GM12865 (cell line): ENCODE data around the gene TMUB1.

Experiments used
- DNase-seq: peaks from one replicate; pipeline ENCODE4 v3.0.0; 2010; ENCODE audit warnings: low read depth
- H3K4me3 ChIP-seq: 2 replicates; pipeline ENCODE4 v1.5.1; 2011; ENCODE audit warnings: mild to moderate bottlenecking, low read depth, low read length, control low read depth
- CTCF ChIP-seq: IDR thresholded peaks from 2 replicates; pipeline ENCODE4 v1.5.1; 2011; ENCODE audit warnings: low read length, control low read depth, low read depth, inconsistent platforms; ENCODE audit not compliant: insufficient read depth; ENCODE audit errors: missing control alignments

The TMUB1 gene

GRCh38 chr7:151129117-151129959 lies 46.0 kb upstream of the TMUB1 start:
- TF ChIP-seq CTCF: no peak
- no peak for DNase-seq
- H3K4me3 ChIP-seq: no peak overlapping the region

- TF ChIP-seq CTCF: no peak
- no peak overlapping the region for H3K4me3 ChIP-seq
- no peak for DNase-seq
Observed at GRCh38 chr7:151128716-151129115, 45.4 kb upstream of the TMUB1 start.

DNA sequence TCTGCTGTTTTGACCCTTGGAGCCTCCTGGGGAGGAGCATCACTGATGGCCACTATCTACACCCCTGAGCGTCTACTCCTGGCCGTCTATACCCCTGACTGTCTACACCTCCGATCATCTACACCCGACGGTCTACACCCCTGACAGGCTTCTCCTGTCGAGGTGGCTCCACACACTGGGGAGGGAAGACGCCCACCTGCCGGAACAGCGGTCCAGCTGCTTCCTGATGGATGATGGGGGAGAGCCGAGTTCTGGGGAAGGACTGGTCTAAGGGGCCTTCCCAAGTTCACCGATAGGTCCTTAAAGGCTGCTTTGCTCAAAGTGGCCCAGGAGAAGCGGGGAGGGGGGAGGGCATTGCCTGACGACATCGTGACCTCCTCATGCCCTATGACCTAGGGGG lies 44.9 kb upstream of the TMUB1 start:
- no peak overlapping the region for H3K4me3 ChIP-seq
- no peak for DNase-seq
- TF ChIP-seq CTCF: no peak

DNA sequence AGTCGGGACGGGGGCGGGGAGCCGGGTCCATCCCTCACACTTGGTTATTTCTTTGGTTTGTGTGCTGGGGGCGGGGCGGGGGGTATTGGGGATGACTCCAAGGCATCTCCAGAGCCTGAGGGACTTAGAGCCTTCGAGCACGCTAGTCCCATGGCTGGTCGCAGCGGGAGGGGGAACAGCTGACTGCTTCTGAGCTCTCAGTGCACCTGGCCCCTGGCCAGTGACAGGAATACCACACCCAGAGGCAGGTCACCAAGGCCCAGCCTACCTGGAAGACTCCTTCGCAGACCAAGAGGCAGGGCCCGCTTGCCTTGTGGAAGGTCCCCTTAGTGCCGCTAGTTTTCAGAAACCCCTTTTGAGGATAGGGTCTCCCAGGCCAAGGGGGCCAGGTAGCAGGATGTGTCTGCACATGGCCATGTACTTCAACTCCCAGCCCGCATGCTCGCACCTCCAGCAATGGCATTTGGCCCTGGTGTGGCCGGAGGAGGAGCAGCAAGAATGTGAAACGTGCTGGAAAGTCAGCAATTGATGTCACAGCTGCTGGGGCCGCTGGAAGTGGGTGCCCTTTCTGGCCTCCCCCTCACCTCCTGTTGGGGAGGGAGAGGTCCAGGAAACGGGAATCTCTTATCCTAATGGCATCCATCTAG lies 43.3 kb upstream of the TMUB1 start:
- TF ChIP-seq CTCF: no peak
- H3K4me3 ChIP-seq: no peak overlapping the region
- DNase-seq: no peak

DNA sequence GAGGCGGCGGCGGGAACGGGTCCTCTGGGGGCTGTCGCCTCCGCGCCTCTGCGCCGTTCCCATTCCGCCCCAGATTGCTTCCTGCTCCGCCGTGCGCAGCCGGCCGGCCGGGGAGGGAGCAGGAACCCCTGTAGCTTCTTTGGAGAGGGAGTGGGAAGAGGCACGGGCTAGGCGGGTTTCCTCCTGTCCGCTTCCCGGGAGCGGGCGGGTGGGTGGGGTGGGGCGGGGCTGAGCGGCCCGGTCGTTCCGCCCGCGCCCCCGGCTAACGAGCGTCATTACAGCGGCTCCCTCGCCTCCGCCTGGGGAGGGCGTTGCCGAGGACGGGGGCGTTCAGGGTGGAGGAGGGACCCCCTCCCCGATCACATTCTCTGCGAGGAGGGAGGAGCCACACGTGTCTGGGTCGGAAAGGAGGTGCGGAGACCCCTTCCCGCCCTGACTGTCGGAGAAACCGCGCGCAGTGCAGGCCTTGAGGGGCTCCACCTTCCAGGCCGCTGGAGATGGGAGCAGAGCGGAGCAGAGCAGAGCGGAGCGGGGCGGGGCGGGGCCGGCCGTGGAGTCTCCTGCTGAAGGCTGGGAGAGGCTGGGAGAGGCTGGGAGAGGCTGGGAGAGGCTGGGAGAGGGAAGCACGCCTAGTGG lies 42.7 kb upstream of the TMUB1 start:
- DNase-seq: no peak
- H3K4me3 ChIP-seq: no peak overlapping the region
- no peak for TF ChIP-seq CTCF

GRCh38 chr7:151125470-151125845 lies 42.2 kb upstream of the TMUB1 start:
- no peak for DNase-seq
- TF ChIP-seq CTCF: no peak
- no peak overlapping the region for H3K4me3 ChIP-seq
